ENCODE results near the gene AANAT. TPM values are rescaled to one million over a fixed set of nuclear protein-coding genes. Genes with fewer than 3 reads are reported as not detected.

The AANAT gene
- total and polyA plus RNA-seq, 2 donors (not counting 3 experiments of a cell fraction or from before 2014, with no cell fraction given): not detected

- peaks cover 0 to 4% of the 10 kb centered on the region in 2 experiments for H3K27me3 ChIP-seq (ENCODE audit: control insufficient read depth in 2 of 2, insufficient read depth in 2 of 2, low read length in 2 of 2)
- no peak overlapping the region for H2AFZ ChIP-seq (ENCODE audit: low read depth, low read length)
- no peak overlapping the region for H3K27ac ChIP-seq (ENCODE audit: insufficient read depth, low read depth, low read length)
- H3K9me1 ChIP-seq (replicated peaks; ENCODE audit: control insufficient read depth, extremely low read depth, insufficient read depth, low read length): no peaks in the 10 kb centered on the region
- H3K4me3 ChIP-seq (replicated peaks in 1 of 3; ENCODE audit: insufficient read depth in 1 of 3, low read depth in 1 of 3, low read length in 3 of 3): no peak overlapping the region
- peaks cover 17% of the 10 kb centered on the region for H3K4me1 ChIP-seq (ENCODE audit: control insufficient read depth, extremely low read depth, insufficient read depth, low read length)
- dilution Hi-C loops (cut with MboI; ENCODE audit: extremely low pct_ligation_motif_present, low sequenced_read_pairs) (no loop called here), intact Hi-C loops (cut with micrococcal nuclease) (loop anchor here (10.0 kb wide), 1 partner anchor 189 kb away; no protein-coding TSS in a partner anchor)
- TF ChIP-seq CTCF (IDR thresholded peaks at IDR 0.05; ENCODE audit: extremely low read depth in 1 of 2, insufficient read depth in 1 of 2, low read depth in 1 of 2, low read length in 2 of 2) (peak in 1 of 2 donors; percentile 6), MYC (IDR thresholded peaks at IDR 0.05; ENCODE audit: low read depth, low read length) (no peak)
- no peaks in the 10 kb centered on the region for H3K36me3 ChIP-seq (ENCODE audit: control insufficient read depth in 2 of 2, extremely low read depth in 1 of 2, insufficient read depth in 2 of 2, low read length in 2 of 2)
- peaks cover 12% of the 10 kb centered on the region for H3K79me2 ChIP-seq (ENCODE audit: control insufficient read depth, insufficient read depth, low read length)
- no peak for DNase-seq (ENCODE audit: low read depth, low spot score)
- no peak for FAIRE-seq
- ChIA-PET CTCF (interaction anchor here (1.1 to 7.2 kb wide), 5 partner anchors 18 to 45 kb away, joined by 3 to 110 read pairs (median 4); partner anchors contain the start of gene AANAT), POLR2A (no interaction called here)
- H3K4me2 ChIP-seq (ENCODE audit: insufficient read depth, low read length): no peak overlapping the region
- H3K9ac ChIP-seq (replicated peaks; ENCODE audit: extremely low read depth, insufficient read depth, low read length): no peak overlapping the region
- H4K20me1 ChIP-seq (replicated peaks; ENCODE audit: control insufficient read depth, extremely low read depth, insufficient read depth, low read length): no peaks in the 10 kb centered on the region
- no peaks in the 10 kb centered on the region for H3K9me3 ChIP-seq (replicated peaks; ENCODE audit: control insufficient read depth, insufficient read depth, low read length)
- BruUV-seq (replicated peaks): no TSS peak
Observed at GRCh38 chr17:76504117-76504516, 36.7 kb downstream of the AANAT start.

GRCh38 chr17:76506408-76507345, 39.3 kb downstream of the AANAT start:
- ChIA-PET POLR2A (no interaction called here), CTCF (interaction anchor here (0.6 to 7.2 kb wide), 21 partner anchors 8 to 175 kb away, joined by 3 to 110 read pairs (median 4); partner anchors contain the start of gene AANAT)
- Histone ChIP-seq H3K9me1 (replicated peaks; ENCODE audit: control insufficient read depth, extremely low read depth, insufficient read depth, low read length) (no peaks in the 10 kb centered on the region), H3K36me3 (ENCODE audit: control insufficient read depth in 2 of 2, extremely low read depth in 1 of 2, insufficient read depth in 2 of 2, low read length in 2 of 2) (no peaks in the 10 kb centered on the region), H3K4me2 (ENCODE audit: insufficient read depth, low read length) (no peak overlapping the region), H3K79me2 (ENCODE audit: control insufficient read depth, insufficient read depth, low read length) (no peaks in the 10 kb centered on the region), H3K4me3 (replicated peaks in 1 of 3; ENCODE audit: insufficient read depth in 1 of 3, low read depth in 1 of 3, low read length in 3 of 3) (no peak overlapping the region), H4K20me1 (replicated peaks; ENCODE audit: control insufficient read depth, extremely low read depth, insufficient read depth, low read length) (no peaks in the 10 kb centered on the region), H3K9me3 (replicated peaks; ENCODE audit: control insufficient read depth, insufficient read depth, low read length) (no peaks in the 10 kb centered on the region), H3K27me3 (ENCODE audit: control insufficient read depth in 2 of 2, insufficient read depth in 2 of 2, low read length in 2 of 2) (peaks cover 0 to 4% of the 10 kb centered on the region in 2 experiments), H3K9ac (replicated peaks; ENCODE audit: extremely low read depth, insufficient read depth, low read length) (no peak overlapping the region), H3K4me1 (ENCODE audit: control insufficient read depth, extremely low read depth, insufficient read depth, low read length) (no peaks in the 10 kb centered on the region), H2AFZ (ENCODE audit: low read depth, low read length) (peak overlapping the region; percentile 84), H3K27ac (ENCODE audit: insufficient read depth, low read depth, low read length) (no peak overlapping the region)
- TF ChIP-seq CTCF (IDR thresholded peaks at IDR 0.05; ENCODE audit: extremely low read depth in 1 of 2, insufficient read depth in 1 of 2, low read depth in 1 of 2, low read length in 2 of 2): peak; percentile 87 to 95
- no peak for TF ChIP-seq GATA2 (IDR thresholded peaks at IDR 0.05; ENCODE audit: insufficient read depth, insufficient read length, low read depth, low read length)
- TF ChIP-seq MYC (IDR thresholded peaks at IDR 0.05; ENCODE audit: low read depth, low read length): peak; percentile 90
- TF ChIP-seq MAX (IDR thresholded peaks at IDR 0.05; ENCODE audit: insufficient read depth, insufficient read length): peak; percentile 97
- FAIRE-seq (peak; percentile 97), DNase-seq (ENCODE audit: low read depth, low spot score) (peak; percentile 71)
- intact Hi-C loops (cut with micrococcal nuclease): loop anchor here (1.0 to 10.0 kb wide), 4 partner anchors 40 to 192 kb away; no protein-coding TSS in a partner anchor
- no TSS peak for BruUV-seq (replicated peaks)
- dilution Hi-C loops (cut with MboI; ENCODE audit: extremely low pct_ligation_motif_present, low sequenced_read_pairs): no loop called here

All from endothelial cell of umbilical vein (primary cell).